Activated CD4-positive, alpha-beta memory T cell treated with anti-CD3 and anti-CD28 coated beads for 36 hours (primary cell): ENCODE data around the gene ZMIZ1. TPM values are rescaled to one million over a fixed set of nuclear protein-coding genes. Genes with fewer than 3 reads are reported as not detected.

Source experiments
- CTCF ChIA-PET: fragments of 350-600 bp; sonication (Branson Sonifier 250); formaldehyde crosslinking; loops from one replicate; lab custom pipeline; 2021; ENCODE audit warnings: antibody characterized with exemption, inconsistent platforms; lab: Charles Lee
- POLR2A ChIA-PET: fragments of 350-600 bp; sonication (Branson Sonifier 250); formaldehyde crosslinking; loops from one replicate; lab custom pipeline; 2021; ENCODE audit warnings: antibody characterized with exemption; lab: Charles Lee
- DNase-seq: peaks from one replicate; pipeline ENCODE4 v3.0.0-alpha.2; 2020
- H3K27ac Mint-ChIP-seq: one replicate; pipeline ENCODE4 v1.8.0; 2021; ENCODE audit warnings: mixed read lengths
- H3K27me3 Mint-ChIP-seq: one replicate; pipeline ENCODE4 v1.8.0; 2021; ENCODE audit warnings: mixed read lengths
- H3K36me3 Mint-ChIP-seq: one replicate; pipeline ENCODE4 v1.8.0; 2021; ENCODE audit warnings: mixed read lengths
- H3K4me1 Mint-ChIP-seq: one replicate; pipeline ENCODE4 v1.8.0; 2021; ENCODE audit warnings: low read depth, mixed read lengths
- H3K4me3 Mint-ChIP-seq: one replicate; pipeline ENCODE4 v1.8.0; 2021; ENCODE audit warnings: mild to moderate bottlenecking, mixed read lengths
- H3K9me3 Mint-ChIP-seq: one replicate; pipeline ENCODE4 v1.8.0; 2021; ENCODE audit warnings: mixed read lengths
- intact Hi-C: fragments of 100-400 bp; cut with micrococcal nuclease; formaldehyde crosslinking; loops from one replicate; pipeline ENCODE4 v1.15.1; 2023
- total RNA-seq, 2 experiments: library from RNA; stranded (reverse); gene quantifications; one replicate each; pipeline ENCODE4 v1.2.3, GENCODE V29; 2021

The ZMIZ1 gene
- total RNA-seq, 2 experiments from 2014 or later = 28.5 to 29.2 TPM

GRCh38 chr10:79186486-79187120 is 117.8 kb downstream of the ZMIZ1 start:
- H3K27me3 Mint-ChIP-seq = no peaks in the 10 kb centered on the region
- no peaks in the 10 kb centered on the region for H3K36me3 Mint-ChIP-seq
- intact Hi-C loops = no loop called here
- no peaks in the 10 kb centered on the region for H3K9me3 Mint-ChIP-seq
- POLR2A ChIA-PET = no interaction called here
- DNase-seq = no peak
- no peak overlapping the region for H3K4me3 Mint-ChIP-seq
- no peak overlapping the region for H3K27ac Mint-ChIP-seq
- no peaks in the 10 kb centered on the region for H3K4me1 Mint-ChIP-seq
- CTCF ChIA-PET = interaction anchor here (1.7 to 1.9 kb wide), 2 partner anchors 9 to 1140 kb away, joined by 6 to 7 read pairs; no protein-coding TSS in a partner anchor

GRCh38 chr10:79187121-79187940 is 118.6 kb downstream of the ZMIZ1 start:
- no peaks in the 10 kb centered on the region for H3K9me3 Mint-ChIP-seq
- no peak for DNase-seq
- ChIA-PET POLR2A (no interaction called here), CTCF (interaction anchor here (1.5 to 1.9 kb wide), 3 partner anchors 8 to 1140 kb away, joined by 3 to 7 read pairs (median 6); no protein-coding TSS in a partner anchor)
- no peaks in the 10 kb centered on the region for H3K36me3 Mint-ChIP-seq
- H3K27ac Mint-ChIP-seq = no peak overlapping the region
- H3K4me3 Mint-ChIP-seq = no peak overlapping the region
- no peaks in the 10 kb centered on the region for H3K27me3 Mint-ChIP-seq
- intact Hi-C loops = no loop called here
- no peaks in the 10 kb centered on the region for H3K4me1 Mint-ChIP-seq

- H3K36me3 Mint-ChIP-seq = no peaks in the 10 kb centered on the region
- intact Hi-C loops = no loop called here
- ChIA-PET POLR2A (no interaction called here), CTCF (interaction anchor here (0.8 to 1.9 kb wide), 4 partner anchors 7 to 1141 kb away, joined by 3 to 7 read pairs (median 4); no protein-coding TSS in a partner anchor)
- no peak for DNase-seq
- H3K4me3 Mint-ChIP-seq = no peak overlapping the region
- H3K27ac Mint-ChIP-seq = no peak overlapping the region
- no peaks in the 10 kb centered on the region for H3K9me3 Mint-ChIP-seq
- H3K27me3 Mint-ChIP-seq = no peaks in the 10 kb centered on the region
- H3K4me1 Mint-ChIP-seq = no peaks in the 10 kb centered on the region
Measured at GRCh38 chr10:79188154-79188965, 119.6 kb downstream of the ZMIZ1 start.

GRCh38 chr10:79189181-79189580 is 120.4 kb downstream of the ZMIZ1 start:
- H3K9me3 Mint-ChIP-seq = no peaks in the 10 kb centered on the region
- no peaks in the 10 kb centered on the region for H3K27me3 Mint-ChIP-seq
- no peak overlapping the region for H3K4me3 Mint-ChIP-seq
- H3K4me1 Mint-ChIP-seq = no peaks in the 10 kb centered on the region
- CTCF ChIA-PET = no interaction called here
- POLR2A ChIA-PET = no interaction called here
- no peak for DNase-seq
- no peaks in the 10 kb centered on the region for H3K36me3 Mint-ChIP-seq
- intact Hi-C loops = no loop called here
- no peak overlapping the region for H3K27ac Mint-ChIP-seq

- Mint-ChIP-seq H3K36me3 (no peaks in the 10 kb centered on the region), H3K4me1 (no peaks in the 10 kb centered on the region), H3K9me3 (no peaks in the 10 kb centered on the region), H3K4me3 (no peak overlapping the region), H3K27ac (no peak overlapping the region), H3K27me3 (no peaks in the 10 kb centered on the region)
- ChIA-PET POLR2A (no interaction called here), CTCF (interaction anchor here (0.6 kb wide), 1 partner anchor 16 kb away, joined by 3 read pairs; no protein-coding TSS in a partner anchor)
- intact Hi-C loops = loop anchor here (10.0 kb wide), 3 partner anchors 255 to 765 kb away; no protein-coding TSS in a partner anchor
- DNase-seq = no peak
Measured at GRCh38 chr10:79189853-79190435, 121.2 kb downstream of the ZMIZ1 start.

GRCh38 chr10:79190740-79191261 is 122.0 kb downstream of the ZMIZ1 start:
- Mint-ChIP-seq H3K36me3 (no peaks in the 10 kb centered on the region), H3K4me1 (no peaks in the 10 kb centered on the region), H3K4me3 (no peak overlapping the region), H3K9me3 (no peaks in the 10 kb centered on the region), H3K27me3 (no peaks in the 10 kb centered on the region), H3K27ac (no peak overlapping the region)
- CTCF ChIA-PET = no interaction called here
- intact Hi-C loops = loop anchor here (10.0 kb wide), 3 partner anchors 256 to 766 kb away; no protein-coding TSS in a partner anchor
- no peak for DNase-seq
- POLR2A ChIA-PET = no interaction called here

GRCh38 chr10:79191951-79192676 is 123.3 kb downstream of the ZMIZ1 start:
- Mint-ChIP-seq H3K27me3 (no peaks in the 10 kb centered on the region), H3K36me3 (no peaks in the 10 kb centered on the region), H3K4me1 (no peaks in the 10 kb centered on the region), H3K4me3 (no peak overlapping the region), H3K9me3 (no peaks in the 10 kb centered on the region), H3K27ac (no peak overlapping the region)
- intact Hi-C loops = loop anchor here (10.0 kb wide), 3 partner anchors 257 to 767 kb away; no protein-coding TSS in a partner anchor
- DNase-seq = no peak
- POLR2A ChIA-PET = no interaction called here
- CTCF ChIA-PET = interaction anchor here (0.8 to 1.2 kb wide), 2 partner anchors 10 to 299 kb away, joined by 3 to 4 read pairs; no protein-coding TSS in a partner anchor

GRCh38 chr10:79192677-79193003 is 123.9 kb downstream of the ZMIZ1 start:
- intact Hi-C loops = loop anchor here (10.0 kb wide), 3 partner anchors 258 to 768 kb away; no protein-coding TSS in a partner anchor
- H3K4me1 Mint-ChIP-seq = no peaks in the 10 kb centered on the region
- no peaks in the 10 kb centered on the region for H3K9me3 Mint-ChIP-seq
- no peak for DNase-seq
- POLR2A ChIA-PET = no interaction called here
- no peaks in the 10 kb centered on the region for H3K36me3 Mint-ChIP-seq
- CTCF ChIA-PET = interaction anchor here (0.8 to 3.7 kb wide), 3 partner anchors 10 to 535 kb away, joined by 3 to 18 read pairs (median 4); no protein-coding TSS in a partner anchor
- H3K4me3 Mint-ChIP-seq = no peak overlapping the region
- no peak overlapping the region for H3K27ac Mint-ChIP-seq
- no peaks in the 10 kb centered on the region for H3K27me3 Mint-ChIP-seq

GRCh38 chr10:79193694-79194382 is 125.1 kb downstream of the ZMIZ1 start:
- no peaks in the 10 kb centered on the region for H3K4me1 Mint-ChIP-seq
- no peak overlapping the region for H3K4me3 Mint-ChIP-seq
- intact Hi-C loops = loop anchor here (2.0 to 10.0 kb wide), 4 partner anchors 259 to 769 kb away; no protein-coding TSS in a partner anchor
- ChIA-PET POLR2A (no interaction called here), CTCF (interaction anchor here (0.6 to 4.7 kb wide), 10 partner anchors 10 to 1148 kb away, joined by 3 to 64 read pairs (median 14); no protein-coding TSS in a partner anchor)
- H3K27ac Mint-ChIP-seq = no peak overlapping the region
- no peak for DNase-seq
- H3K36me3 Mint-ChIP-seq = no peaks in the 10 kb centered on the region
- H3K27me3 Mint-ChIP-seq = no peaks in the 10 kb centered on the region
- no peaks in the 10 kb centered on the region for H3K9me3 Mint-ChIP-seq
